Measurements from ENCODE around the gene YTHDF2. TPM values are rescaled to one million over a fixed set of nuclear protein-coding genes. Genes with fewer than 3 reads are reported as not detected.
A peak's percentile ranks its signal among the peaks of the same experiment; 100 is the strongest.

Gene YTHDF2
- total and polyA plus RNA-seq, 9 of the 15 experiments (the other 6 are each of a cell fraction or from before 2014, with no cell fraction given): 41.0 to 111 (median 83.3) TPM

GRCh38 chr1:28735961-28736449, 735 bp upstream of the YTHDF2 start (continued):
- TF ChIP-seq, protein P1, sequence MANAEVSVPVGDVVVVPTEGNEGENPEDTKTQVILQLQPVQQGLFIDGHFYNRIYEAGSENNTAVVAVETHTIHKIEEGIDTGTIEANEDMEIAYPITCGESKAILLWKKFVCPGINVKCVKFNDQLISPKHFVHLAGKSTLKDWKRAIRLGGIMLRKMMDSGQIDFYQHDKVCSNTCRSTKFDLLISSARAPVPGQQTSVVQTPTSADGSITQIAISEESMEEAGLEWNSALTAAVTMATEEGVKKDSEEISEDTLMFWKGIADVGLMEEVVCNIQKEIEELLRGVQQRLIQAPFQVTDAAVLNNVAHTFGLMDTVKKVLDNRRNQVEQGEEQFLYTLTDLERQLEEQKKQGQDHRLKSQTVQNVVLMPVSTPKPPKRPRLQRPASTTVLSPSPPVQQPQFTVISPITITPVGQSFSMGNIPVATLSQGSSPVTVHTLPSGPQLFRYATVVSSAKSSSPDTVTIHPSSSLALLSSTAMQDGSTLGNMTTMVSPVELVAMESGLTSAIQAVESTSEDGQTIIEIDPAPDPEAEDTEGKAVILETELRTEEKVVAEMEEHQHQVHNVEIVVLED (CRISPR knock-in tag; IDR thresholded peaks at IDR 0.05): no peak
- TF ChIP-seq ZNF41 (CRISPR knock-in tag; conservative IDR thresholded peaks at IDR 0.05) (0 out of 2 replicates have a peak, but pooled peaks have one; percentile 15), NR2C1 (IDR thresholded peaks at IDR 0.05) (no peak), NR2C1 (tag; IDR thresholded peaks at IDR 0.05) (no peak), SMAD3 (CRISPR knock-in tag; conservative IDR thresholded peaks at IDR 0.05) (no peak; the same call in 1 of the 2 replicates), MAZ (CRISPR knock-in tag; conservative IDR thresholded peaks at IDR 0.05 in 1 of 2, IDR thresholded peaks at IDR 0.05 in 1 of 2) (no peak), ZBTB40 (IDR thresholded peaks at IDR 0.05) (no peak; the same call in 1 of the 2 replicates), ZBTB40 (CRISPR knock-in tag; IDR thresholded peaks at IDR 0.05) (no peak), TAL1 (IDR thresholded peaks at IDR 0.05) (no peak), MTF1 (CRISPR knock-in tag; IDR thresholded peaks at IDR 0.05; ENCODE audit: borderline replicate concordance) (no peak), ZC3H4 (CRISPR knock-in tag; IDR thresholded peaks at IDR 0.05; ENCODE audit: borderline replicate concordance) (no peak), CBX8 (IDR thresholded peaks at IDR 0.05; ENCODE audit: borderline replicate concordance, extremely low read depth, low read depth, low read length, poor library complexity, severe bottlenecking) (no peak)
- TF ChIP-seq, protein P2, sequence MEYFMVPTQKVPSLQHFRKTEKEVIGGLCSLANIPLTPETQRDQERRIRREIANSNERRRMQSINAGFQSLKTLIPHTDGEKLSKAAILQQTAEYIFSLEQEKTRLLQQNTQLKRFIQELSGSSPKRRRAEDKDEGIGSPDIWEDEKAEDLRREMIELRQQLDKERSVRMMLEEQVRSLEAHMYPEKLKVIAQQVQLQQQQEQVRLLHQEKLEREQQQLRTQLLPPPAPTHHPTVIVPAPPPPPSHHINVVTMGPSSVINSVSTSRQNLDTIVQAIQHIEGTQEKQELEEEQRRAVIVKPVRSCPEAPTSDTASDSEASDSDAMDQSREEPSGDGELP (CRISPR knock-in tag; IDR thresholded peaks at IDR 0.05; ENCODE audit: borderline replicate concordance): no peak
- TF ChIP-seq, protein P3, sequence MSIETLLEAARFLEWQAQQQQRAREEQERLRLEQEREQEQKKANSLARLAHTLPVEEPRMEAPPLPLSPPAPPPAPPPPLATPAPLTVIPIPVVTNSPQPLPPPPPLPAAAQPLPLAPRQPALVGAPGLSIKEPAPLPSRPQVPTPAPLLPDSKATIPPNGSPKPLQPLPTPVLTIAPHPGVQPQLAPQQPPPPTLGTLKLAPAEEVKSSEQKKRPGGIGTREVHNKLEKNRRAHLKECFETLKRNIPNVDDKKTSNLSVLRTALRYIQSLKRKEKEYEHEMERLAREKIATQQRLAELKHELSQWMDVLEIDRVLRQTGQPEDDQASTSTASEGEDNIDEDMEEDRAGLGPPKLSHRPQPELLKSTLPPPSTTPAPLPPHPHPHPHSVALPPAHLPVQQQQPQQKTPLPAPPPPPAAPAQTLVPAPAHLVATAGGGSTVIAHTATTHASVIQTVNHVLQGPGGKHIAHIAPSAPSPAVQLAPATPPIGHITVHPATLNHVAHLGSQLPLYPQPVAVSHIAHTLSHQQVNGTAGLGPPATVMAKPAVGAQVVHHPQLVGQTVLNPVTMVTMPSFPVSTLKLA (conservative IDR thresholded peaks at IDR 0.05): no peak
